HepG2 (cell line): ENCODE results near the gene POP5. TPM values are rescaled to one million over a fixed set of nuclear protein-coding genes. Genes with fewer than 3 reads are reported as not detected.
A peak's percentile ranks its signal among the peaks of the same experiment; 100 is the strongest.

Source experiments
- ARNTL ChIP-seq: sonication (generic); formaldehyde crosslinking; IDR thresholded peaks from 2 replicates; pipeline ENCODE4 v1.4.0; 2020; ENCODE audit warnings: mild to moderate bottlenecking, missing genetic modification reagents
- BRCA1 ChIP-seq: sonication (generic); formaldehyde crosslinking; IDR thresholded peaks from 2 replicates; pipeline ENCODE4 v1.4.0; 2020; ENCODE audit warnings: missing genetic modification reagents
- DRAP1 ChIP-seq: IDR thresholded peaks from 2 replicates; pipeline ENCODE4 v1.6.1; 2016; ENCODE audit warnings: missing genetic modification reagents, missing compliant biosample characterization
- ELF1 ChIP-seq: sonication (generic); formaldehyde crosslinking; IDR thresholded peaks from 2 replicates; pipeline ENCODE4 v1.4.0; 2020; ENCODE audit warnings: missing genetic modification reagents
- GLI4 ChIP-seq: sonication (generic); formaldehyde crosslinking; IDR thresholded peaks from 2 replicates; pipeline ENCODE4 v1.5.1; 2020; ENCODE audit warnings: missing genetic modification reagents, mild to moderate bottlenecking, moderate library complexity, borderline replicate concordance
- HINFP ChIP-seq: sonication (generic); formaldehyde crosslinking; IDR thresholded peaks from 2 replicates; pipeline ENCODE4 v1.4.0; 2020; ENCODE audit warnings: low read depth, mild to moderate bottlenecking, missing genetic modification reagents
- KDM2A ChIP-seq: sonication (generic); formaldehyde crosslinking; IDR thresholded peaks from 2 replicates; pipeline ENCODE4 v1.4.0; 2020; ENCODE audit warnings: low read depth, missing genetic modification reagents, borderline replicate concordance
- MAZ ChIP-seq, 2 experiments: sonication (generic) in 1 of 2; formaldehyde crosslinking in 1 of 2; IDR thresholded peaks; 2 replicates each; pipeline versions ENCODE4 v1.5.0 to v1.6.1; 2012 to 2020; ENCODE audit warnings: low read depth in 2 of 2, mild to moderate bottlenecking in 2 of 2, borderline replicate concordance in 1 of 2, improper control_type of control experiment in 1 of 2, low read length in 1 of 2, missing genetic modification reagents in 1 of 2, moderate library complexity in 1 of 2
- MTA1 ChIP-seq: sonication (generic); formaldehyde crosslinking; IDR thresholded peaks from 2 replicates; pipeline ENCODE4 v1.4.0; 2020; ENCODE audit warnings: missing genetic modification reagents, mild to moderate bottlenecking, borderline replicate concordance
- NFE2 ChIP-seq: sonication (generic); formaldehyde crosslinking; IDR thresholded peaks from 2 replicates; pipeline ENCODE4 v1.4.0; 2020; ENCODE audit warnings: missing genetic modification reagents
- NFKBIZ ChIP-seq: IDR thresholded peaks from 2 replicates; pipeline ENCODE4 v1.6.1; 2018; ENCODE audit warnings: missing genetic modification reagents, missing compliant biosample characterization
- NR2C2 ChIP-seq: sonication (generic); formaldehyde crosslinking; IDR thresholded peaks from 2 replicates; pipeline ENCODE4 v1.4.0; 2020; ENCODE audit warnings: missing genetic modification reagents, mild to moderate bottlenecking, moderate library complexity, borderline replicate concordance
- PRDM4 ChIP-seq: sonication (generic); formaldehyde crosslinking; IDR thresholded peaks from 2 replicates; pipeline ENCODE4 v1.9.0; 2021; ENCODE audit warnings: missing genetic modification reagents, borderline replicate concordance
- RBAK ChIP-seq: sonication (generic); formaldehyde crosslinking; IDR thresholded peaks from 2 replicates; pipeline ENCODE4 v1.5.1; 2020; ENCODE audit warnings: mild to moderate bottlenecking, missing genetic modification reagents
- SP140L ChIP-seq: sonication (generic); formaldehyde crosslinking; IDR thresholded peaks from 2 replicates; pipeline ENCODE4 v1.4.0; 2020; ENCODE audit warnings: missing genetic modification reagents, borderline replicate concordance
- SRSF1 ChIP-seq: fragments of 200-400 bp; formaldehyde crosslinking; optimal IDR thresholded peaks from 2 replicates; pipeline ENCODE3; 2017; ENCODE audit warnings: mild to moderate bottlenecking, low read depth, low read length, moderate library complexity
- TBL1XR1 ChIP-seq: fragments of 150-350 bp; IDR thresholded peaks from 2 replicates; pipeline ENCODE4 v1.6.1; 2014; ENCODE audit warnings: borderline replicate concordance, low read length; ENCODE audit not compliant: partially characterized antibody
- THRA ChIP-seq: sonication (generic); formaldehyde crosslinking; IDR thresholded peaks from 2 replicates; pipeline ENCODE4 v1.4.0; 2020; ENCODE audit warnings: missing genetic modification reagents, borderline replicate concordance
- ZBTB3 ChIP-seq: sonication (generic); formaldehyde crosslinking; IDR thresholded peaks from 2 replicates; pipeline ENCODE4 v1.4.0; 2020; ENCODE audit warnings: low read depth, mild to moderate bottlenecking, moderate library complexity, missing genetic modification reagents, borderline replicate concordance
- ZNF230 ChIP-seq: sonication (generic); formaldehyde crosslinking; IDR thresholded peaks from 2 replicates; pipeline ENCODE4 v1.4.0; 2020; ENCODE audit warnings: mild to moderate bottlenecking, missing genetic modification reagents
- ZNF331 ChIP-seq: sonication (generic); formaldehyde crosslinking; IDR thresholded peaks from 2 replicates; pipeline ENCODE4 v1.4.0; 2020; ENCODE audit warnings: missing genetic modification reagents
- ZNF615 ChIP-seq: sonication (generic); formaldehyde crosslinking; IDR thresholded peaks from 2 replicates; pipeline ENCODE4 v1.5.0; 2020; ENCODE audit warnings: mild to moderate bottlenecking, missing genetic modification reagents, borderline replicate concordance
- ZNF644 ChIP-seq: IDR thresholded peaks from 2 replicates; pipeline ENCODE4 v1.6.1; 2016; ENCODE audit warnings: low read depth
- ZNF678 ChIP-seq: sonication (generic); formaldehyde crosslinking; IDR thresholded peaks from 2 replicates; pipeline ENCODE4 v1.4.0; 2020; ENCODE audit warnings: mild to moderate bottlenecking, missing genetic modification reagents
- polyA plus RNA-seq, 8 experiments: library from polyadenylated mRNA; depleted of rRNA in 3 of 8; stranded (reverse) in 7 of 8; unstranded in 1 of 8; fragments of >200 nt; fragmentation: Illumina TruSeq in 4 of 8; extraction: Trizol in 4 of 8; gene quantifications; 2 replicates each; pipeline versions ENCODE4 v1.2.1 to v1.2.3, GENCODE V29; 2011 to 2016; ENCODE audit warnings: low read depth in 4 of 8, missing spikeins in 1 of 8, mixed read lengths in 1 of 8; ENCODE audit not compliant: insufficient read depth in 1 of 8
- total RNA-seq, 5 experiments: library from RNA; depleted of rRNA; stranded (reverse); fragments of >200 nt; fragmentation: Illumina TruSeq; extraction: Trizol; gene quantifications; 2 replicates each; pipeline ENCODE4 v1.2.3, GENCODE V29; 2016; ENCODE audit warnings: low read depth in 1 of 5

Gene POP5
- total and polyA plus RNA-seq, 2 of the 13 experiments (the other 11 are each of a cell fraction or from before 2014, with no cell fraction given) = 45.6 to 61.3 TPM

- peak; percentile 66; the same call in 1 of the 2 replicates for TF ChIP-seq ZBTB3 (CRISPR knock-in tag)
- 0 out of 2 replicates have a peak, but pooled peaks have one; percentile 66 for TF ChIP-seq ZNF678 (CRISPR knock-in tag)
- 0 out of 2 replicates have a peak, but pooled peaks have one; percentile 5 for TF ChIP-seq ZNF230
- 0 out of 2 replicates have a peak, but pooled peaks have one; percentile 31 for TF ChIP-seq HINFP
- no peak for TF ChIP-seq RBAK (CRISPR knock-in tag)
- no peak for TF ChIP-seq TBL1XR1
- no peak for TF ChIP-seq NFE2 (CRISPR knock-in tag)
- peak; percentile 16; the same call in 1 of the 2 replicates for TF ChIP-seq KDM2A (CRISPR knock-in tag)
- peak; percentile 93 for TF ChIP-seq DRAP1
- TF ChIP-seq MTA1 (CRISPR knock-in tag) = 0 out of 2 replicates have a peak, but pooled peaks have one; percentile 26
- TF ChIP-seq ARNTL (CRISPR knock-in tag) = peak; percentile 69; the same call in 1 of the 2 replicates
- peak; percentile 36; the same call in 1 of the 2 replicates for TF ChIP-seq THRA
- TF ChIP-seq NR2C2 (CRISPR knock-in tag) = peak; percentile 42; the same call in 1 of the 2 replicates
- TF ChIP-seq ELF1 = peak; percentile 81
- peak; percentile 13; the same call in 1 of the 2 replicates for TF ChIP-seq MAZ (IDR thresholded peaks at IDR 0.05; ENCODE audit: borderline replicate concordance, low read depth, low read length)
- TF ChIP-seq MAZ (CRISPR knock-in tag; IDR thresholded peaks at IDR 0.05; ENCODE audit: low read depth) = no peak; the same call in 1 of the 2 replicates
- TF ChIP-seq ZNF644 (CRISPR knock-in tag) = no peak
- TF ChIP-seq SP140L (CRISPR knock-in tag) = no peak
- no peak; the same call in 1 of the 2 replicates for TF ChIP-seq ZNF331 (CRISPR knock-in tag)
- TF ChIP-seq GLI4 (CRISPR knock-in tag) = no peak
- no peak for TF ChIP-seq ZNF615 (CRISPR knock-in tag)
- TF ChIP-seq NFKBIZ (CRISPR knock-in tag) = no peak
- TF ChIP-seq BRCA1 (CRISPR knock-in tag) = 0 out of 2 replicates have a peak, but pooled peaks have one; percentile 15
- TF ChIP-seq SRSF1 = no peak
- TF ChIP-seq PRDM4 = no peak
These were observed 46.9 kb downstream of the POP5 start, which contains the start of gene RNF10 (continued) for GRCh38 chr12:120534203-120534702.
